ENCODE data around the gene MESD. TPM values are rescaled to one million over a fixed set of nuclear protein-coding genes. Genes with fewer than 3 reads are reported as not detected.

MESD gene
- 28.2 TPM for total RNA-seq (2021; ENCODE audit: unreplicated experiment)
- polyA plus RNA-seq (2012; ENCODE audit: insufficient read length): 30.7 TPM
- percentile 68 among the genes with signal in this experiment for Bru-seq, nascent RNA
- percentile 76 among the genes with signal in this experiment for BruChase-seq, experiment 1, labeled RNA remaining after a 2-hour chase
- BruChase-seq, experiment 2, labeled RNA remaining after a 6-hour chase: percentile 80 among the genes with signal in this experiment
- long read RNA-seq, full-length matches to known transcripts: 82 of 133 reads
- long read RNA-seq, partial matches to known transcripts: 4 of 133 reads
- long read RNA-seq, other reads (novel, unspliced or antisense): 47 of 133 reads

DNA sequence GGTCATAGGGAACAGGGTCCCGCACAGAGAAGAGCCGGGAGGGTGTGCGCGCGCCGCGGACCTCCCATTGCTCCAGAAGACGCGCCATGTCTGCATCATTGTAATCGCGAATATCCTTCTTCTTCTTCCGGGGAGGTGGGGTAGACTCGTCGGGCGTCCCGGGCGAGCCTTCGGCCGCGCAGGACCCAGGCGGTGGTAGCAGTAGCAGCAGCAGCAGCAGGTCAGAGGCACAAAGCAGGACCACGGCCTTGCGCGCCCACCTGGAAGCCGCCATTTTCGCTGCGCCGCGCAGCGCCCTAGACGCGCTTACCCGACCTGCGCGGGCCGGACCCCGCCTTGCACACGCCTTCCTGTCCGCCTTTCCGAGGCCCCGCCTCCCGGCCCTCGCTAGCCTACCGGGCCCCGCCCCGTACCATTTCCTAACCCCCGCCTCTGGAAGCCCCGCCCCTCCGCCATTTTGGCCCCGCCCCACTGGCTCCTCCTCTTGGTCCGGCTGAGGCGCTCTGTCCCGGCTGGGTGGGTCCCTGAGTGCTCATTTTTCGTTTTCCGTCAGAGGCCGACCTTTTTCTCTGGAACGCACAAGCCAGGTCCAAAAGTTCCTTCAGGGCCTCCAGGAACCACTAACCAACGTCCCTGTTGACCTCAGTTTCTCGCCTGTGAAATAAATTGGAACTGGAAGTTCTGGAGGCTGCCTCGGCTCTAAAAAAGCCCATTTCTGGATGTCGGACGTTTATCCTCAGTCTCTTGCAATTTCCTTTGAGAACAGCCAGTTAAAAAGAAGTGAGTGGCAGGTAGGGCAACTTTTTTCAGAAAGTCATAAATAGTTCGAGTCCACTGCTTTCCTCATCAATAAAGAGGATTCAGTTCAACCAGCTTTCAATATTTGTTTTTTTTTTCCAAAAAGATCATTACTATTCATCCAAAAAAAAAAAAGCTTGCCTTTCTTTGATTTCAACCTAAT is at the start of gene MESD:
TSS of gene MESD (minus strand) at position 302 of the 961 bp plus-strand sequence. CDS start at position 274, 28 bp downstream.
- TF ChIP-seq, protein P1, sequence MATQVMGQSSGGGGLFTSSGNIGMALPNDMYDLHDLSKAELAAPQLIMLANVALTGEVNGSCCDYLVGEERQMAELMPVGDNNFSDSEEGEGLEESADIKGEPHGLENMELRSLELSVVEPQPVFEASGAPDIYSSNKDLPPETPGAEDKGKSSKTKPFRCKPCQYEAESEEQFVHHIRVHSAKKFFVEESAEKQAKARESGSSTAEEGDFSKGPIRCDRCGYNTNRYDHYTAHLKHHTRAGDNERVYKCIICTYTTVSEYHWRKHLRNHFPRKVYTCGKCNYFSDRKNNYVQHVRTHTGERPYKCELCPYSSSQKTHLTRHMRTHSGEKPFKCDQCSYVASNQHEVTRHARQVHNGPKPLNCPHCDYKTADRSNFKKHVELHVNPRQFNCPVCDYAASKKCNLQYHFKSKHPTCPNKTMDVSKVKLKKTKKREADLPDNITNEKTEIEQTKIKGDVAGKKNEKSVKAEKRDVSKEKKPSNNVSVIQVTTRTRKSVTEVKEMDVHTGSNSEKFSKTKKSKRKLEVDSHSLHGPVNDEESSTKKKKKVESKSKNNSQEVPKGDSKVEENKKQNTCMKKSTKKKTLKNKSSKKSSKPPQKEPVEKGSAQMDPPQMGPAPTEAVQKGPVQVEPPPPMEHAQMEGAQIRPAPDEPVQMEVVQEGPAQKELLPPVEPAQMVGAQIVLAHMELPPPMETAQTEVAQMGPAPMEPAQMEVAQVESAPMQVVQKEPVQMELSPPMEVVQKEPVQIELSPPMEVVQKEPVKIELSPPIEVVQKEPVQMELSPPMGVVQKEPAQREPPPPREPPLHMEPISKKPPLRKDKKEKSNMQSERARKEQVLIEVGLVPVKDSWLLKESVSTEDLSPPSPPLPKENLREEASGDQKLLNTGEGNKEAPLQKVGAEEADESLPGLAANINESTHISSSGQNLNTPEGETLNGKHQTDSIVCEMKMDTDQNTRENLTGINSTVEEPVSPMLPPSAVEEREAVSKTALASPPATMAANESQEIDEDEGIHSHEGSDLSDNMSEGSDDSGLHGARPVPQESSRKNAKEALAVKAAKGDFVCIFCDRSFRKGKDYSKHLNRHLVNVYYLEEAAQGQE (IDR thresholded peaks at IDR 0.05; ENCODE audit: insufficient read depth in 1 of 2, low read depth in 2 of 2, low read length in 1 of 2): no peak
- TF ChIP-seq, protein P2, sequence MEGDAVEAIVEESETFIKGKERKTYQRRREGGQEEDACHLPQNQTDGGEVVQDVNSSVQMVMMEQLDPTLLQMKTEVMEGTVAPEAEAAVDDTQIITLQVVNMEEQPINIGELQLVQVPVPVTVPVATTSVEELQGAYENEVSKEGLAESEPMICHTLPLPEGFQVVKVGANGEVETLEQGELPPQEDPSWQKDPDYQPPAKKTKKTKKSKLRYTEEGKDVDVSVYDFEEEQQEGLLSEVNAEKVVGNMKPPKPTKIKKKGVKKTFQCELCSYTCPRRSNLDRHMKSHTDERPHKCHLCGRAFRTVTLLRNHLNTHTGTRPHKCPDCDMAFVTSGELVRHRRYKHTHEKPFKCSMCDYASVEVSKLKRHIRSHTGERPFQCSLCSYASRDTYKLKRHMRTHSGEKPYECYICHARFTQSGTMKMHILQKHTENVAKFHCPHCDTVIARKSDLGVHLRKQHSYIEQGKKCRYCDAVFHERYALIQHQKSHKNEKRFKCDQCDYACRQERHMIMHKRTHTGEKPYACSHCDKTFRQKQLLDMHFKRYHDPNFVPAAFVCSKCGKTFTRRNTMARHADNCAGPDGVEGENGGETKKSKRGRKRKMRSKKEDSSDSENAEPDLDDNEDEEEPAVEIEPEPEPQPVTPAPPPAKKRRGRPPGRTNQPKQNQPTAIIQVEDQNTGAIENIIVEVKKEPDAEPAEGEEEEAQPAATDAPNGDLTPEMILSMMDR (IDR thresholded peaks at IDR 0.05): no peak
- peak; percentile 76; the same call in 1 of the 2 replicates for TF ChIP-seq SIN3A (IDR thresholded peaks at IDR 0.05; ENCODE audit: borderline replicate concordance, insufficient read depth, low read depth, low read length)
- peak; percentile 95 for TF ChIP-seq POLR2AphosphoS5 (IDR thresholded peaks at IDR 0.05; ENCODE audit: low read depth, low read length)
- TF ChIP-seq TCF7L2 (IDR thresholded peaks at IDR 0.05; ENCODE audit: low read depth, low read length): peak; percentile 66
- Histone ChIP-seq H3K4me1 (ENCODE audit: control insufficient read depth, insufficient read depth, low read length) (peaks cover 17% of the 10 kb centered on the region), H3K9me3 (ENCODE audit: control insufficient read depth, insufficient read depth, low read depth, low read length) (no peaks in the 10 kb centered on the region), H3K4me3 (ENCODE audit: low read depth in 2 of 2, low read length in 2 of 2) (peak within 1 kb of the TSS; percentile 98 to 99), H3K36me3 (ENCODE audit: control insufficient read depth, insufficient read depth, low read length) (peaks cover 4% of the 10 kb centered on the region; the same call in 1 of the 2 replicates), H3K27ac (ENCODE audit: low read length) (peak within 1 kb of the TSS; percentile 98), H3K27me3 (ENCODE audit: control insufficient read depth, insufficient read depth, low read length) (no peaks in the 10 kb centered on the region)
- BruUV-seq (replicated peaks): TSS peak; percentile 92
- DNase-seq (ENCODE audit: low read depth, low spot score) (peak; percentile 71), ATAC-seq (peak; percentile 100)
- in situ Hi-C loops (cut with HindIII; ENCODE audit: low pct_unique_long_range_greater_than_20kb, low sequenced_read_pairs) (no loop called here), intact Hi-C loops (cut with micrococcal nuclease; ENCODE audit: unreplicated experiment) (loop anchor here (10.0 kb wide), 1 partner anchor 115 kb away; no protein-coding TSS in a partner anchor)
- ChIA-PET CTCF (interaction anchor here (0.6 kb wide), 1 partner anchor 290 kb away, joined by 4 read pairs; no protein-coding TSS in a partner anchor), POLR2A (interaction anchor here (0.9 kb wide), 1 partner anchor 11 kb away, joined by 7 read pairs; the partner anchor contains the start of gene TLNRD1)

DNA sequence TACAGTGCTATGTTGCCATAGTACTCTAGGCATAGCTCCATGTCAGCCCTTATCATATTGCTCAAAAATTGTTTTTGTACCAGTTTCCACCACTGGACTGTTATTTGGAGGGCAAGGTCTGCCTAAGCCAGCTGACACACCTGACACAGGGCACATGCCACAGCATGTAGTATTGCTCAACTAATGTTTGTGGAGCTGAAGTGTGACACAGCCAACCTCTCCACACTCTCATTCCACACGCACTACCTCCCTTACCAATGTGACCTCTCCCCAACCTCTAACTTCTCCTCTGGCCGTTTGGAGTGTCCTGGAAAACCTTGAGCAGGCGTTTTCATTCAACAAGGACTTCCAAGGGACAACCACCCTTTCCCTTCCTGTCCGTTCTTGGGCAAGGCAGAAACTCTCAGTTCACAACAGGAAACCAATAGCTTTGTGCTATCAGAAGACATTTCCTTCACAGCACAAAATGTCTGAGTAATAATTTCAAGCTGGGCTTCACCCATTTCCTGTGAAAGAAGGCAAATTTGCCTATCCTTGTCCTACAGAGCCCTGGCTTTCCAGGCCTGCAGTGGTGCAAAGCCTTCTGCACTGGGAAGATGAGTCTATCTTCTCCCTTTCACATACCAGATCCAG is 49.5 kb upstream of the MESD start:
- CTCF ChIA-PET: no interaction called here
- no peaks in the 10 kb centered on the region for H3K4me1 ChIP-seq (ENCODE audit: control insufficient read depth, insufficient read depth, low read length)
- H3K4me3 ChIP-seq (ENCODE audit: low read depth in 2 of 2, low read length in 2 of 2): no peak overlapping the region
- POLR2A ChIA-PET: no interaction called here
- BruUV-seq (replicated peaks): no TSS peak
- intact Hi-C loops (cut with micrococcal nuclease; ENCODE audit: unreplicated experiment): no loop called here
- no peaks in the 10 kb centered on the region for H3K36me3 ChIP-seq (ENCODE audit: control insufficient read depth, insufficient read depth, low read length)
- TF ChIP-seq, protein P2 (IDR thresholded peaks at IDR 0.05): no peak
- TF ChIP-seq POLR2AphosphoS5 (IDR thresholded peaks at IDR 0.05; ENCODE audit: low read depth, low read length): no peak
- TF ChIP-seq SIN3A (IDR thresholded peaks at IDR 0.05; ENCODE audit: borderline replicate concordance, insufficient read depth, low read depth, low read length): no peak
- TF ChIP-seq, protein P1 (IDR thresholded peaks at IDR 0.05; ENCODE audit: insufficient read depth in 1 of 2, low read depth in 2 of 2, low read length in 1 of 2): no peak
- TF ChIP-seq TCF7L2 (IDR thresholded peaks at IDR 0.05; ENCODE audit: low read depth, low read length): no peak
- H3K27me3 ChIP-seq (ENCODE audit: control insufficient read depth, insufficient read depth, low read length): no peaks in the 10 kb centered on the region
- no peak for ATAC-seq
- DNase-seq (ENCODE audit: low read depth, low spot score): no peak
- in situ Hi-C loops (cut with HindIII; ENCODE audit: low pct_unique_long_range_greater_than_20kb, low sequenced_read_pairs): no loop called here
- H3K9me3 ChIP-seq (ENCODE audit: control insufficient read depth, insufficient read depth, low read depth, low read length): no peaks in the 10 kb centered on the region
- no peak overlapping the region for H3K27ac ChIP-seq (ENCODE audit: low read length)
